Esophagus squamous epithelium (tissue), 5 donors: ENCODE results near the gene FGGY. TPM values are rescaled to one million over a fixed set of nuclear protein-coding genes. Genes with fewer than 3 reads are reported as not detected.

Experiments used
- DNase-seq: peaks from one replicate; lab custom pipeline; 2025; lab: John Stamatoyannopoulos, UW
- H3K27ac ChIP-seq, 4 donors: fragments of 200-600 bp; sonication (generic); one replicate each; pipeline ENCODE4 v1.5.1; 2016 to 2019; ENCODE audit warnings: mild to moderate bottlenecking in 1 of 4
- H3K27me3 ChIP-seq, 4 donors: fragments of 200-600 bp; sonication (generic); 1 replicate in 3 of 4; 2 replicates in 1 of 4; pipeline versions ENCODE4 v1.5.1 to v1.6.0; 2017 to 2021; ENCODE audit warnings: antibody characterized with exemption in 1 of 4
- H3K36me3 ChIP-seq, 3 donors: fragments of 200-600 bp; sonication (generic); one replicate each; pipeline ENCODE4 v1.5.1; 2016 to 2019
- H3K4me1 ChIP-seq, 3 donors: fragments of 200-600 bp; sonication (generic); one replicate each; pipeline ENCODE4 v1.5.1; 2017 to 2019
- H3K4me3 ChIP-seq, 4 donors: fragments of 200-600 bp; sonication (generic); 1 replicate in 3 of 4; 2 replicates in 1 of 4; pipeline ENCODE4 v1.5.1; 2016 to 2019; ENCODE audit warnings: mild to moderate bottlenecking in 2 of 4, moderate library complexity in 1 of 4
- H3K9me3 ChIP-seq, 3 donors: fragments of 200-600 bp; sonication (generic); one replicate each; pipeline ENCODE4 v1.5.1; 2016 to 2019
- CTCF ChIP-seq, 6 experiments: fragments of 450-650 bp in 4 of 6; fragments of 200-600 bp in 2 of 6; sonication (generic) in 2 of 6; IDR thresholded peaks; one replicate each; pipeline ENCODE4 v1.5.1; 2016 to 2019; ENCODE audit warnings: antibody characterized with exemption in 6 of 6, mild to moderate bottlenecking in 4 of 6, moderate library complexity in 4 of 6
- POLR2A ChIP-seq, 4 donors: fragments of 450-650 bp; IDR thresholded peaks; one replicate each; pipeline ENCODE4 v1.6.1; 2017; ENCODE audit warnings: antibody characterized with exemption in 4 of 4, mild to moderate bottlenecking in 4 of 4, moderate library complexity in 3 of 4
- WGBS, 2 donors: methylation state at CpG; one replicate each; pipeline ENCODE4 v1.1.5; 2018; 5-methylcytosine and 5-hydroxymethylcytosine counted together
- intact Hi-C: fragments of 100-400 bp; cut with DNase I; formaldehyde crosslinking; loops from one replicate; pipeline ENCODE4 v1.15.0; 2022
- total RNA-seq, 4 donors: library from RNA; depleted of rRNA; stranded (reverse); fragments of >200 nt; gene quantifications; one replicate each; pipeline ENCODE4 v1.1.0, GENCODE V29; 2016
- donor health status: DM: yes; HTN: yes; CAD: no.

FGGY gene
- total RNA-seq, 4 donors from 2014 or later, result 6.0 to 18.1 (median 9.3) TPM

- Histone ChIP-seq H3K36me3 (no peaks in the 10 kb centered on the region), H3K4me1 (no peaks in the 10 kb centered on the region), H3K9me3 (no peaks in the 10 kb centered on the region), H3K4me3 (no peak overlapping the region), H3K27me3 (no peaks in the 10 kb centered on the region), H3K27ac (no peak overlapping the region)
- TF ChIP-seq POLR2A (IDR thresholded peaks at IDR 0.05), result no peak
- no peak for DNase-seq
- intact Hi-C loops, result no loop called here
- 69 to 82% methylated on average over 3 of the region's 3 CpGs for WGBS, 2 donors
Observed at GRCh38 chr1:59258412-59259032, 38.4 kb upstream of the FGGY start.

- Histone ChIP-seq H3K27me3 (no peaks in the 10 kb centered on the region), H3K36me3 (no peaks in the 10 kb centered on the region), H3K4me1 (no peaks in the 10 kb centered on the region), H3K4me3 (no peak overlapping the region), H3K9me3 (no peaks in the 10 kb centered on the region), H3K27ac (peak overlapping the region in 2 of 4 donors; percentile 29 to 52)
- DNase-seq, result no peak
- intact Hi-C loops, result no loop called here
- no peak for TF ChIP-seq CTCF (IDR thresholded peaks at IDR 0.05)
- TF ChIP-seq POLR2A (IDR thresholded peaks at IDR 0.05), result no peak
- WGBS, 2 donors, result 58 to 68% methylated on average over 1 of the region's 1 CpG
Observed at GRCh38 chr1:59261537-59261936, 35.4 kb upstream of the FGGY start.

- H3K4me1 ChIP-seq, result no peaks in the 10 kb centered on the region
- H3K36me3 ChIP-seq, result no peaks in the 10 kb centered on the region
- no peaks in the 10 kb centered on the region for H3K27me3 ChIP-seq
- no peak for DNase-seq
- no peaks in the 10 kb centered on the region for H3K9me3 ChIP-seq
- TF ChIP-seq POLR2A (IDR thresholded peaks at IDR 0.05), result no peak
- TF ChIP-seq CTCF (IDR thresholded peaks at IDR 0.05), result no peak
- H3K4me3 ChIP-seq, result no peak overlapping the region
- intact Hi-C loops, result no loop called here
- H3K27ac ChIP-seq, result no peak overlapping the region
Observed at GRCh38 chr1:59262631-59263030, 34.3 kb upstream of the FGGY start.

DNA sequence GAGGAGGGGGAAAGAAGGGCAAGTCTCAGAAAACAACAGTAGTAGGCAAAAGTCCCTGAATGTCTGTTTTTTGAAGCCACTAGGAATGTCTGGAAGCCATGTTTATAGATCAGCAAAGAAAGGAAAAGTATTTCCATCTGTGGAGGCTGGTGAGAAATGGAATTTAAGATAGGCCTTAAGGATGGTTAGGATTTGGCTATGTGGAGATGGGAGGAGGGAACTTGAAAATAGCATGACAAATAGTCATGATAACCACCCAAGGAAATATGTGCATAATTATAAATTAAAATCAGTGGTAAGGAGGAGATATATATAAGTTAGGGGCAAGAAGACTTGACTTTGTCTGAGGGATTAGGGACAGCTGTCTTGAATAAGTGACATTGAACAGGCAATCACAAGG is 33.8 kb upstream of the FGGY start:
- intact Hi-C loops, result no loop called here

DNA sequence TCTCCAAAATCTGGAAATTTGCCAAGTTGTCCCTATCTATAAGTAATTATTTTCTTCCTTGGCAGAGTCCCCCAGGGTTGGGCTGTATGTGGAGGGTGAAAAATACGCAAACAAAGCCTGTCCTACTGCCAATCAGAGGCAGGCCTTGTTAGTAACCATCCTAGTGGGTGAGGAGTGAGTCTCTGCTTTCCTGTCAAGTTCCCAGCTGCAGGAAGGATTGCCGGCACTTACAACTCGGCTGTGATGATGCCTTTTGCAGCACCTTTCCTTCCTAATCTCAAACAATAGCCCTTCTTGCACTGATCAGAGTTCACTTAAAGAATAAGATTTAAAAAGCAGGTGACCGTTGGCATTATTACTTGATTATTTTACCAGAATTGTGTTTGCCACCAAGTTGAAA is 31.3 kb upstream of the FGGY start:
- Histone ChIP-seq H3K9me3 (no peaks in the 10 kb centered on the region), H3K27me3 (no peaks in the 10 kb centered on the region), H3K36me3 (no peaks in the 10 kb centered on the region), H3K4me3 (no peak overlapping the region), H3K27ac (no peak overlapping the region), H3K4me1 (no peaks in the 10 kb centered on the region)
- intact Hi-C loops, result no loop called here
- TF ChIP-seq POLR2A (IDR thresholded peaks at IDR 0.05), result no peak
- no peak for TF ChIP-seq CTCF (IDR thresholded peaks at IDR 0.05)
- DNase-seq, result no peak
- WGBS, 2 donors, result 76 to 81% methylated on average over 4 of the region's 4 CpGs

More for the DNA sequence above, 33.8 kb upstream of the FGGY start:
- TF ChIP-seq CTCF (IDR thresholded peaks at IDR 0.05), result no peak
- no peak for TF ChIP-seq POLR2A (IDR thresholded peaks at IDR 0.05)
- no peak overlapping the region for H3K27ac ChIP-seq
- no peaks in the 10 kb centered on the region for H3K9me3 ChIP-seq
- H3K4me1 ChIP-seq, result no peaks in the 10 kb centered on the region
- no peaks in the 10 kb centered on the region for H3K36me3 ChIP-seq
- no peaks in the 10 kb centered on the region for H3K27me3 ChIP-seq
- no peak for DNase-seq
- no peak overlapping the region for H3K4me3 ChIP-seq
